ENCODE measurements around the gene OR52B6. TPM values are rescaled to one million over a fixed set of nuclear protein-coding genes. Genes with fewer than 3 reads are reported as not detected.

The OR52B6 gene
- total RNA-seq, 5 donors from 2014 or later (not counting 1 experiment from before 2014, with no cell fraction given), result not detected

GRCh38 chr11:5625281-5625680 lies 44.6 kb downstream of the OR52B6 start:
- ChIA-PET CTCF (interaction anchor here in 1 of 2 donors (0.5 to 1.7 kb wide), 4 partner anchors 12 to 65 kb away, joined by 3 to 5 read pairs (median 3); partner anchors contain the start of gene TRIM22), POLR2A (no interaction called here)
- no peaks in the 10 kb centered on the region for H3K27me3 ChIP-seq (replicated peaks in 1 of 2; ENCODE audit: control insufficient read depth in 2 of 2, extremely low read depth in 1 of 2, insufficient read depth in 2 of 2, low read length in 1 of 2)
- WGBS (ENCODE audit: insufficient coverage), result 43% methylated on average over 4 of the region's 4 CpGs
- no peaks in the 10 kb centered on the region for H3K36me3 ChIP-seq (ENCODE audit: control insufficient read depth in 2 of 2, extremely low read depth in 1 of 2, insufficient read depth in 1 of 2, low read length in 1 of 2)
- peak overlapping the region; percentile 83 to 97 (median 87) for H3K4me3 Mint-ChIP-seq
- H3K4me3 ChIP-seq (ENCODE audit: control insufficient read depth in 1 of 2, extremely low read depth in 1 of 2, low read length in 1 of 2), result peak overlapping the region; percentile 76 to 79
- DNase-seq (no peak), ATAC-seq (replicated peaks in 1 of 4) (peak in 1 of 4 experiments; percentile 1)
- H3K9me3 Mint-ChIP-seq, result no peaks in the 10 kb centered on the region
- peaks cover 50 to 56% (median 54%) of the 10 kb centered on the region in 3 donors for H3K4me1 Mint-ChIP-seq
- no peaks in the 10 kb centered on the region for H3K27me3 Mint-ChIP-seq
- H3K36me3 Mint-ChIP-seq, result peaks cover 22% of the 10 kb centered on the region
- peak overlapping the region; percentile 92 to 93 for H3K27ac Mint-ChIP-seq
- H3K4me1 ChIP-seq (ENCODE audit: control insufficient read depth in 1 of 2, extremely low read depth in 1 of 2, insufficient read depth in 2 of 2, low read length in 2 of 2), result peaks cover 8 to 21% of the 10 kb centered on the region in 2 experiments
- H3K9me3 ChIP-seq, result no peaks in the 10 kb centered on the region
- H3K27ac ChIP-seq (ENCODE audit: low read length), result peak overlapping the region; percentile 80

GRCh38 chr11:5626196-5626595 lies 45.5 kb downstream of the OR52B6 start:
- Histone ChIP-seq H3K27ac (ENCODE audit: low read length) (no peak overlapping the region), H3K4me1 (ENCODE audit: control insufficient read depth in 1 of 2, extremely low read depth in 1 of 2, insufficient read depth in 2 of 2, low read length in 2 of 2) (peaks cover 8 to 21% of the 10 kb centered on the region in 2 experiments), H3K36me3 (ENCODE audit: control insufficient read depth in 2 of 2, extremely low read depth in 1 of 2, insufficient read depth in 1 of 2, low read length in 1 of 2) (no peaks in the 10 kb centered on the region), H3K27me3 (replicated peaks in 1 of 2; ENCODE audit: control insufficient read depth in 2 of 2, extremely low read depth in 1 of 2, insufficient read depth in 2 of 2, low read length in 1 of 2) (no peaks in the 10 kb centered on the region), H3K9me3 (no peaks in the 10 kb centered on the region), H3K4me3 (ENCODE audit: control insufficient read depth in 1 of 2, extremely low read depth in 1 of 2, low read length in 1 of 2) (no peak overlapping the region)
- DNase-seq (no peak), ATAC-seq (replicated peaks in 1 of 4) (no peak)
- Mint-ChIP-seq H3K9me3 (no peaks in the 10 kb centered on the region), H3K4me3 (peak overlapping the region; percentile 83 to 97 (median 87)), H3K4me1 (peaks cover 51 to 60% (median 60%) of the 10 kb centered on the region in 3 donors), H3K27me3 (no peaks in the 10 kb centered on the region), H3K27ac (peak overlapping the region; percentile 92 to 93), H3K36me3 (peaks cover 26% of the 10 kb centered on the region)
- CTCF ChIA-PET, result no interaction called here
- 100% methylated on average over 2 of the region's 5 CpGs for WGBS (ENCODE audit: insufficient coverage)
- POLR2A ChIA-PET, result no interaction called here

- Mint-ChIP-seq H3K4me3 (no peak overlapping the region), H3K9me3 (no peaks in the 10 kb centered on the region), H3K36me3 (peaks cover 63% of the 10 kb centered on the region), H3K27me3 (no peaks in the 10 kb centered on the region), H3K4me1 (peaks cover 32 to 52% (median 49%) of the 10 kb centered on the region in 3 donors), H3K27ac (peak overlapping the region; percentile 25 to 48)
- ChIA-PET POLR2A (no interaction called here), CTCF (no interaction called here)
- Histone ChIP-seq H3K4me3 (ENCODE audit: control insufficient read depth in 1 of 2, extremely low read depth in 1 of 2, low read length in 1 of 2) (no peak overlapping the region), H3K27ac (ENCODE audit: low read length) (no peak overlapping the region), H3K36me3 (ENCODE audit: control insufficient read depth in 2 of 2, extremely low read depth in 1 of 2, insufficient read depth in 1 of 2, low read length in 1 of 2) (peaks cover 0 to 23% of the 10 kb centered on the region in 2 donors), H3K4me1 (ENCODE audit: control insufficient read depth in 1 of 2, extremely low read depth in 1 of 2, insufficient read depth in 2 of 2, low read length in 2 of 2) (peaks cover 2 to 6% of the 10 kb centered on the region in 2 experiments), H3K9me3 (no peaks in the 10 kb centered on the region), H3K27me3 (replicated peaks in 1 of 2; ENCODE audit: control insufficient read depth in 2 of 2, extremely low read depth in 1 of 2, insufficient read depth in 2 of 2, low read length in 1 of 2) (no peaks in the 10 kb centered on the region)
- WGBS (ENCODE audit: insufficient coverage), result 47% methylated on average over 2 of the region's 2 CpGs
- DNase-seq (no peak), ATAC-seq (replicated peaks in 1 of 4) (no peak)
Observed at GRCh38 chr11:5631417-5631816, 50.7 kb downstream of the OR52B6 start.

Other genes with a start within 250 kb of the OR52B6 start
- gene OR51B5, start 237.4 kb upstream of the OR52B6 start, total RNA-seq, result under 1 TPM in 2 of 5 donors, not detected in 3; 0.39 to 0.45 TPM
- not detected for gene OR51B6, start 229.4 kb upstream of the OR52B6 start, total RNA-seq
- not detected for gene OR51M1, start 197.1 kb upstream of the OR52B6 start, total RNA-seq
- gene OR51Q1, start 158.8 kb upstream of the OR52B6 start, total RNA-seq, result not detected
- not detected for gene OR51I1, start 139.4 kb upstream of the OR52B6 start, total RNA-seq
- gene OR51I2, start 131.6 kb upstream of the OR52B6 start, total RNA-seq, result not detected
- gene OR52D1, start 92.2 kb upstream of the OR52B6 start, total RNA-seq, result not detected
- under 1 TPM in 3 of 5 donors, not detected in 2; 0.16 to 0.37 (median 0.25) TPM for gene UBQLN3, start 70.9 kb upstream of the OR52B6 start, total RNA-seq
- 1 to 10 TPM in 1 of 5 donors, under 1 TPM in 4; 0.46 to 1.0 (median 0.63) TPM for gene UBQLNL, start 64.2 kb upstream of the OR52B6 start, total RNA-seq
- gene OR52H1, start 32.3 kb upstream of the OR52B6 start, total RNA-seq, result under 1 TPM in 2 of 5 donors, not detected in 3; 0.25 to 0.26 TPM
- under 1 TPM in 2 of 5 donors, not detected in 3; 0.13 to 0.14 TPM for gene TRIM6, start 15.8 kb downstream of the OR52B6 start, total RNA-seq
- gene TRIM34, start 44.1 kb downstream of the OR52B6 start, total RNA-seq, result 10 to 100 TPM in 3 of 5 donors, 1 to 10 TPM in 2; 7.4 to 13.5 (median 10.4) TPM
- 10 to 100 TPM; 17.6 to 38.2 (median 31.6) TPM for gene TRIM5, start 104.2 kb downstream of the OR52B6 start, total RNA-seq
- 100 to 1,000 TPM; 256 to 397 (median 320) TPM for gene TRIM22, start 108.9 kb downstream of the OR52B6 start, total RNA-seq
- under 1 TPM; 0.20 to 0.78 (median 0.37) TPM for gene OR56B1, start 155.6 kb downstream of the OR52B6 start, total RNA-seq
- 1 to 10 TPM; 1.4 to 3.8 (median 2.3) TPM for gene OR52N4, start 173.4 kb downstream of the OR52B6 start, total RNA-seq
- not detected for gene OR52N5, start 202.5 kb downstream of the OR52B6 start, total RNA-seq
- not detected for gene OR52N1, start 210.4 kb downstream of the OR52B6 start, total RNA-seq
- gene OR52N2, start 228.0 kb downstream of the OR52B6 start, total RNA-seq, result not detected

Data from T-cell (primary cell).